HG02759 (cell line): Measurements from ENCODE around the gene EIF5A2.
"Not testable (repeated sequence)": the region's sequence is repeated elsewhere in the genome, so short reads cannot be mapped to it uniquely, and the experiment has no call there.

ENCODE experiments used
- ATAC-seq: cut with Tn5 transposase; IDR thresholded peaks from one replicate; pipeline ENCODE4 v1.9.1; 2021; ENCODE audit warnings: mild to moderate bottlenecking, moderate library complexity; ENCODE audit not compliant: unreplicated experiment

EIF5A2 gene

DNA sequence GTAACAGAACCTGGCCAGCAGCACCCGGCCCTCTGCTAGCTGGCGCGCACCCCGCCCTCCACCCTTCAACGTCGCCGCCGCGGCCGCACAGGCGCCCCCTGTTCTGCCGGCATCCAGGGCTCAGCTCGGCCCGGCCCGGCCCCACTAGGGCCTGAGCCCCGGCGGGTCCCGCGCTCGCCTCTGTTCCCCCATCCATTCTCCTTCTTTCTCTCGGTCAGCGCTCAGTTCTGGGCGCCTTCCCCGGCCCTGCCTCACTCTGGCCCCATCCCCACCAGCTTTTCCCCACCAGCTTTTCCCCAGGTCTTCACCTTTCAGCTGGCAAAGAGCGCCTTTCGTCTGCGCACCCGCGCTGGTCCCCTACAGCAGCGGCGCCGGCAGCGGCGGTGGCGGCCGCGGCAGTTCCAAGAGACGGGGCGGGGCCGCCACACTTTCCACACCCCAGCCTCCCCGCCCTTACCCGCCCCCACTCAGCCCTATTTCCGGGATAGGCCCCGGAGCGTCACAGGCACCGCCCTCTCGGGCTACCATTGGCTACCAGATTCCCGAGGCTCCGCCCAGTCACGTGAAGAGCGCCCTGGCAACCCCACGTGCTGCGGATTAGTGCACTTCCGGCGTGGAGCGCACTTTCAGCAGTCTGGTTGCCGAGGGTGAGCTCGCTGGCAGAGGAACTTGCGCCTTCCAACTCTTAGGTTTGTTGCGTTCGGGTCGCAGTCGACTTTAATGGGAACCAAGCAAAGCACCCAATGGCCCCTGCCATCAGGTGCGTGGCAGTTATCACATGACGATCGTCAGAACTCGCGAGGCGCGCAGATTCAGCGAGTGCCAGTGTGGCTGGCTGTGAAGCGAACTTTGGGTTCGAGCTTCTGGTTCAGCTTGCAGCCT is at the start of gene EIF5A2:
EIF5A2 (minus strand) TSS at position 403 of the 882 bp plus-strand sequence. CDS start 831 bp downstream, outside the sequence.
- ATAC-seq, result peak; percentile 94

DNA sequence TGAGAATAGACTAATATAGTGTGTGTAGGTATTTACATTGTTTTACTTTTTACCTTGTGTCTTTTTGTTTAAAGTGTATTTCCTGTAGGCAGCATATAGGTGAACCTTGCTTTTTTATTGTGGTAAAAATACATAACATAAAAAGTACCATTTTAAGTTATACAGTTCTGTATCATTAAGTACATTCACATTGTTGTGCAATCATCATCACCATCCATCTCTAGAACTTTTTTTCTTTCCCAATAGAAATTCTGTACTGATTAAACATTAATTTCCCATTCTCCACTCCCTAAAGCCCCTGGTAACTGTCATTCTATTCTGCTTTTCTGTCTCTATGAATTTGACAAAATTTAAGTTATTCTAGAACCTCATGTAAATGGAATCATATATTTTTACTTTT is 48.2 kb upstream of the EIF5A2 start:
- ATAC-seq, result no peak

GRCh38 chr3:170953736-170954135 is 45.3 kb upstream of the EIF5A2 start:
- ATAC-seq, result no peak

DNA sequence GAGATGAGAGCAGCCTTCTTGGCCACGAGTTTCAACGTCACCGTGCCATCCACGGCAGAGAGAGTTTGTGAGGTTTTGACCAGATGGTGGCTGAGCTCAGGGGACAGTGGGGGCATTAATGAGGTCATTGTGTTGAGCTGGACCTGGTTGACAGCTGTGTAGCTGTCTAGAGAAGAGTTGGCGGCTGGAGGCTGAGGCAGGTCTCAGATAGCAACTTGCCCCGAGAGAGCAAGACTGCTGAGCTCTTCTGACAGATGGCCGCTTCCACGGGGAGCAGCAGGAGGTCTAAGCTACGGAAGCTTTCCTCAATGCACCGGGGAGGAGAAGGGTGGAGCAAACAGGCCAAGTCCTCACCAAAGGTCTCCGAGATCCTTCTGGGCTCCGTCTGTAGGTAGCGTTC is 44.8 kb upstream of the EIF5A2 start:
- ATAC-seq, result no peak

GRCh38 chr3:170949211-170949610 is 40.8 kb upstream of the EIF5A2 start:
- ATAC-seq, result no peak

DNA sequence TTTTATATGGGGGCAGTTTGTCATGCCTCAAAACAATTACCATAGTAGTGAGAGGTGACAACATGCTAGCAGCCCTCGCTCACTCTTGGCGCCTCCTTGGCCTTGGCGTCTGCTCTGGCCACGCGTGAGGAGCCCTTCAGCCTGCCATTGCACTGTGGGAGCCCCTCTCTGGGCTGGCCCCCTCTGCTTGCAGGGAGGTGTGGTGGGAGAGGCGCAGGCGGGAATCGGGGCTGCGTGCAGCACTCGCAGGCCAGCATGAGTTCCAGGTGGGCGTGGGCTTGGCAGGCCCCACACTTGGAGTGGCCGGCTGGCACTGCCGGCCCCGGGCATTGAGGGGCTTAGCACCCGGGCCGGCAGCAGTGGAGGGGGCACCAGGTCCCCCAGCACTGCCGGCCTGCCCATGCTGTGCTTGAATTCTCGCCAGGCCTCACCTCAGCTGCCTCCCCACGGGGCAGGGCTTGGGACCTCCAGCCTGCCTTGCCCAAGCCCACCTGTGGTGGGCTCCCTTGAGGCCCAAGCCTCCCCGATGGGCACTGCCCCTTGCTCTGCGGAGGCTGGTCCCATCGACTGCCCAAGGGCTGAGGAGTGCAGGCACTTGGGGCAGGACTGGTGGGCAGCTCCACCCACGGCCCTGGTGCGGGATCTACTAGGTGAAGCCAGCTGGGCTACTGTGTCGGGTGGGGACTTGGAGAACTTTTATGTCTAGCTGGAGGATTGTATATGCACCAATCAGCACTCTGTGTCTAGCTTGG is 38.8 kb upstream of the EIF5A2 start:
- no peak for ATAC-seq

DNA sequence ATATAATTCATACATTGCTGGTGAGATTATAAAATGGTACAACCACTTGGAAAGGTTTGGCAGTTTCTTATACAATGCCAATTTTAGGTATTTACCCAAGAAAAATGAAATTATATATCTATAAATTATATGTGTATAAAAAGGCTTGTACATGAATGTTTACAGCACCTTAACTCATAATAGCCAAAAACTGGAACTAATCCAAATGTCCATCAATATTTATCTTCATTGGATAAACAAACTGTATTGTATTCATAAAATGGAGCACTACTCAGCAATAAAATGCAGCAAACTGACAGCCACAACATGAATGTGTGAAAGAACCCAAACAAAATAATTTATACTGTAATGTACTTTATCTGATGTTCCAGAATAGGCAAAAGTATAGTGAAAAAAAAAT is 33.6 kb upstream of the EIF5A2 start:
- ATAC-seq, result no peak

DNA sequence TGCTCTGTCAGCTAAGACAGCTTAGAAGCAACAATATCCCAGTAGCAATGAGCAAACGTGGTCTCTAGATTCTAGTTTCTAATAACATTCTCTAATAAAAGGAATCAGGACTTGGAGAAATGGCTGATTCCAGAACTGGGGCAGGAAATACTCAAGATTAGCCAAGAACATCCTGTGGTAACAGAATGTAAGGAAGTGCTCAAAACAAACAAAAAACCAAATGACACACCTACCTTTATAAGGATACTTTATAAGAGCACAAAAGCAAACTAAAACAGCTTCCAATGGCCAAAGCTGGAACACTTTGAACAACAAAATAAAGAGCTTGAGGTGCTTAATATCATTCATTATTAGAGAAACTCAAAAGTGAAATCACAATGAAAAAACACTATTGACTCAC is 33.1 kb upstream of the EIF5A2 start:
- no peak for ATAC-seq

DNA sequence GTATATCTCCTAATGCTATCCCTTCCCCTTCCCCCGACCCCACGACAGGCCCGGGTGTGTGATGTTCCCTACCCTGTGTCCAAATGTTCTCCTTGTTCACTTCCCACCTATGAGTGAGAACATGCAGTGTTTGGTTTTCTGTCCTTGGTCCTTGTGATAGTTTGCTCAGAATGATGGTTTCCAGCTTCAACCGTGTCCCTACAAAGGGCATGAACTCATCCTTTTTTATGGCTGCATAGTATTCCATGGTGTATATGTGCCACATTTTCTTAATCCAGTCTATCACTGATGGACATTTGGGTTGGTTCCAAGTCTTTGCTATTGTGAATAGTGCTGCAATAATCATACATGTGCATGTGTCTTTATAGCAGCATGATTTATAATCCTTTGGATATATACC is 24.6 kb upstream of the EIF5A2 start:
- not testable (repeated sequence) for ATAC-seq

- not testable (repeated sequence) for ATAC-seq
Measured at GRCh38 chr3:170923553-170923952, 15.1 kb upstream of the EIF5A2 start.

DNA sequence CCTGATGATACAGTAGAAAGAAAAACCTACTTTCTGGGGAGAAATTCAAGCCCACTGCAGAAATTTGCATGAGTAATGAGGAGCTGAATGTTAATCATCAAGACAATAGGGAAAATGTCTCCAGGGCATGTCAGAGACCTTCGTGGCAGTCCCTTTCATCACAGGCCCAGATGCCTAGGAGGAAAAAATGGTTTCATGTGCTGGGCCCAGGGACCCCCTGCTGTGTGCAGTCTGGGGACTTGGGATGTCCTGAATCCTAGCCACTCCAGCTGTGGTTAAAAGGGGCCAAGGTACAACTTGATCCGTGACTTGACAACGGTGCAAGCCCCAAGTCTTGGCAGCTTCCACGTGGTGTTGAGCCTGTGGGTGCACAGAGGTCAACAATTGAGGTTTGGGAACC is 10.3 kb upstream of the EIF5A2 start:
- ATAC-seq, result no peak

DNA sequence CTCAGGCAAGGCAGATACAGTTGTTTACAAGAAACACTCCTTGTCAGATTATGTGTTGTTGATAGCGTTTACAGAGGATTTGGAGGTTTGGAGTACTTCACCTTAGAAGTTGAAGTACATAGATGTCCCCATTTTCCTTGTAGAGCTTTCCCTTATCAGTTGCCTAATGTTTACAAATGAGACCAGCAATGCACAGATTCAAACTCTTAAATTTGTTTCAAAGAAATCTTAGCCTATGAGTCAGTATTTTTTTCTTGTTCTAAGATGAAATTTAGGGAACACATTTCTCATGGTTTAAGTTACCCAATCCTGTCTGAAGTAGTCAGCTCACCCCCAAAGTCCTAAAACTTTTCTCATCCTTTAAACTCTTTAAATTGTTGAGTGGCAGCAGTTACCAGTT is 6.3 kb upstream of the EIF5A2 start:
- no peak for ATAC-seq

DNA sequence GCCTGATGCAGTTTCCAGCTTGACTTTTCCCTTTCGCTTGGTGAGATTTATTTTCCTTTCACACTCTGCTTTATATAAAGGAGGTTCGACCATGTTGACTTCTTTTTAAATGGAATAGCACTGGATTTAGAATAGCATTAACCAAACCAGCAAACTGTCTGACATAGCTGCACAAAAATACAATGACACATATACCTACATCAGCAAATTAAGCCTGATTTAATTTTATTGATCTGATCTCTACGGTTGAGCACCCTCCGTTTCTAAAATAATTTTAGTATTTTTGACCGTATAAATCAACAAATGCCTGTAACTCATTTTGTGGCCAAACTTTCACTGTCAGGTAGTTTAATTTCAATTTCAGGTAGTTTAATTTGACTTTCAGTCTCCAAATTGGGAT is 5.8 kb upstream of the EIF5A2 start:
- no peak for ATAC-seq

GRCh38 chr3:170911051-170911450 is 2.6 kb upstream of the EIF5A2 start:
- no peak for ATAC-seq

DNA sequence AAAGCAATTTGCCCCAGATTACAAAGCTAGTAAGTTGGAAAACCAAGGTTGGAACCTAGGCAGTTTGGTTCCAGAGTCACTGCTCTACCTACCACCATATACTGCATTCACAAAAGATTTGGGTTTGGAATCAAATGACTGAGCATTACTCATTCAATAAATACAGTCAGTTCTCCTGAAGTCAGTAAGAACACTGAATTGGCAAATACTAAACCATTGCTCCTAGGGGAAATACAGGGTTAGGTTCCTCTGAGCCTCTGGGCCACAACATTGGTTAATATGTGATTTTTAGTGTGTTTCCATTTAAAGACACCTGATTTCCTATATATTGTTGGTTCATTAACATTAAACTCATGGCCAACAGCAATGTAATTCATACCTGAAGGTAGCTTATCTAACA is 2.1 kb upstream of the EIF5A2 start:
- ATAC-seq, result no peak

DNA sequence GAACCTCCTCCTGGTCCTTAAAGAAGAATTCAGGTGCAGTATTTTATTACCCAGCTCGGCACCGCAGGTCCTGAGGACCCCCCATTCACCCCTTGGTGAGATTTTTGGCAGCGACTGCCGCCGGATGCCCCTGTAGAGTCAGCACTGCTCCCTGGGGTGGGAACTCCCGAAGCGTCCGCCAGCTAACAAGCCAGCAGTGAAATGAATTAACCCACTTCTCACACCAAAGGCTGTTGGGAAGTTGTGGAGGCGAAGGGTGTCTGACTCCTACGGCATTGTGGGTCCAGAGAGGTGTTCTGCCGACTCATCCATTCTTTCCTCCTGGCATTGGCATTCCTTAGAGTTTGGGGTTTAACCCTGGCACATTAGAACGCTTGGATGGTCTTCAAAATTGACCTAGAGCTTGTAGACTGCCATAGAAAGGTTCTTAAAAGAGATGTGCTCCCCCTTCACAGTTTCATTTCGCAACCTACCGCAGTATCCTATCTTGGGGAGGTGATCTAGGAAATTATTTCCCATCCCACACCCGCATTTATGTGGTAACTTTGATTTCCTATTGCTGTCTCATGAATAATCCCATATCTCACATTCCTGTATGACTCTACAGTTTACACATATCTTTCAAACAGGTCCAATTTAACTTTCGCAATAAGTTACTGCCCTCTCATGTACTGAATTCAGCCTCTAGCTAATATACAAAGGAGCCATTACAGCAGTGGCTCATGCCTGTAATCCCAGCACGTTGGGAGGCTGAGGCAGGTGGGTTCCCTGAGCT is 879 bp upstream of the EIF5A2 start:
- no peak for ATAC-seq

DNA sequence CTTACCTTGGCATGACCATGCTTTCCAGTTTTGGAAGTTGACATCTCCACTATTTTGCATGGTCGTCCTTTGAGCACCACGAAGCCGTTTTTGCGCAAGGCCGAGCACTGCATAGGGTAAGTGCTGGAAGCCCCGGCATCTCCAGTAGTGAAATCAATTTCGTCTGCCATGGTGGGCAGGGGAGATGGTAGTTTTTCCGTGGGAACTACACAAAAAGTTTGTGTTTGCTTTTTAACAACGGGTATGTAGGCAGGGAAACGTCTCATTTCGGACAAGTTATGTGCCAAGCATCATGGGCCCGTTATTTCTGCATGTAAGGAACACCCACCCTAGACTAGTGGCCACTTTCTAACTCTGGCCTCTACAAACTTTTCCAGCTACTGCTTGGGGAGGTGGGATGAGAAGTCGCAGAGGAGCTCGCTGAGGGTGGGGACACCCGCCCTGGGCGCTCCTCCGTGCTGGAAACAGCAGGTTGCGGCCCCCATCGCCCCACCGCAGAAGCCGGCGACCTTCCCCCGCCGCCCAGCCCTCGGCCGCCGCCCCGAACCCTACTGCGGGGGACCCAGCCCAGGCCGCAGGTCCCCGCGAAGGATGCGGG is 701 bp downstream of the EIF5A2 start:
- ATAC-seq, result peak; percentile 6

- ATAC-seq, result no peak
Measured at GRCh38 chr3:170905862-170906261, 2.6 kb downstream of the EIF5A2 start.

DNA sequence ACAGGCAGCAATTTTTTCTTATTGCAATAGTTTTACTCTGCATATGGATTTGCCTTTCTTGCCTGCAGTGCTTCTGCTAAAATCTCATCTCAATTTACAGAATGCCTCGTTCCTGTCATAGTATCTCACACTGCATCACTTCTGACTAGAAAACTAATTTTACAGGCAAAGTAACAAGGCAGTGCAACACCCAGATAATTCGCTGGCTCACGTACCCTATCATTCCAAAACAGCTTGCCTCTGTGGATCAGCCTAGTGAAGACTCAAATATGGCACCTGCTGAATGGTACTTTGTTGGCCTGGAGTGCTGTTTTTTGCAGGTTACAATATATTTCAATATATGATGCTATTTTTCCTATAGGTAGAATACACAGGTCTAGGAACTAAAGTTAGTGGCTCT is 5.3 kb downstream of the EIF5A2 start:
- ATAC-seq, result no peak

DNA sequence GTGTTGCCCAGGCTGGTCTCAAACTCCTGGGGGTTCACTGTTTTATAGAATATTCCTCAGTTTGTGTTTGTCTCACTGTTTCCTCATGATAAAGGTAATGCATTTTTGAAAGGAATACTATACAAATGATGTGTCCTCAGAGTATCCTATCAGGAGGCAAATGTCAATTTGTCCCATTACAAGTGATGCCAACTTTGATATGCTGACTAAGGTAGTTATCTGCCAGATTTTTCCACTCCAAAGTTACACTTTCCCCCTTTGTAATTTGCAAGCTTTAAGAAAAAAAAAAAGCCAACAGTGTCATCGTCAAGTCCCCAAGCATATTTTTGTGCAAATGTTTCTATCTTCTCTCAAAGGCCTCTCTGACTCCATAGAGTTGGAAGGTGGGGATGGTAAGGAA is 9.0 kb downstream of the EIF5A2 start:
- no peak for ATAC-seq

DNA sequence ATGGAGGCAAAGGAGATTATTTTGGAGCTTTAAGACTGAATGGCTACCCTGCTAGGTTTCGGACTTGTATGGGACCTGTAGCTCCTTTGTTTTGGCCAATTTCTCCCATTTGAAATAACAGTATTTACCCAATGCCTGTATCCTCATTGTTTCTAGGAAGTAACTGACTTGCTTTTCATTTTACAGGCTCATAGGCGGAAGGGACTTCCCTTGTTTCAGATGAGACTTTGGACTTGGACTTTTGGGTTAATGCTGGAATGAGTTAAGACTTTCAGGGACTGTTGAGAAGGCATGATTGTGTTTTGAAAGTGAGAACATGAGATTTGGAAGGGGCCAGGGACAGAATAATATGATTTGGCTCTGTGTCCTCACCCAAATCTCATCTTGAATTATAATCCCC is 10.5 kb downstream of the EIF5A2 start:
- no peak for ATAC-seq
